OCI-LY1 (cell line): Measurements from ENCODE around the gene CENPU.

Source experiments
- CTCF ChIP-seq: fragments of 200-600 bp; sonication (generic), shearing (Covaris generic); IDR thresholded peaks from 2 replicates; pipeline ENCODE4 v1.5.1; 2017; ENCODE audit warnings: mild to moderate bottlenecking, antibody characterized with exemption, low read length, moderate library complexity, mixed read lengths
- EZH2 ChIP-seq: fragments of 200-600 bp; sonication (generic), shearing (Covaris generic); IDR thresholded peaks from 2 replicates; pipeline ENCODE4 v1.8.0; 2017; ENCODE audit warnings: borderline replicate concordance, mixed run types, mild to moderate bottlenecking, antibody characterized with exemption, low read length, moderate library complexity, mixed read lengths

DNA sequence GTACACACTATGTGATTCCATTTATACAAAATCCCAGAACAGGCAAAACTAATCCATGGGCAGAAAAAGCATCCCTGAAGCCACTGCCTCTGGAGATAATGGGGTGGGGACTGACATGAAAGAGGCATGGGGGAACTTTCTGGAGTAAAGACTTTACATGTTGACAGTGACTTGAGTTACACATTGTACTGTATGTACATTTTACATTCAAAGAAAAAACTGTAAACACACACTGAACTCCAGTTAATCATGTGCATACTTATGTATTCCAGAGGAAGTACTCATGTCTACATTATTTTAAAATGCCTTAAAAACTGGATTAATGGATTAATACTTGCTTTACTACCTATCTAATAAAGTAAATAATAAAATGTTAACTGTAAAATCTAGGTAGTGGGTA, 21.6 kb downstream of the CENPU start:
- TF ChIP-seq EZH2 (no peak), CTCF (no peak)
